ENCODE data around the gene SNED1.

GRCh38 chr2:241116606-241117560, 118.5 kb downstream of the SNED1 start:
- TF ChIP-seq CTCF (IDR thresholded peaks at IDR 0.05 in 4 of 5, conservative IDR thresholded peaks at IDR 0.05 in 1 of 5), result no peak
- TF ChIP-seq POLR2A (IDR thresholded peaks at IDR 0.05), result no peak

All from gastrocnemius medialis (tissue), 4 donors.